ENCODE data around the gene FRY.

GRCh38 chr13:32316028-32316339 lies 284.4 kb downstream of the FRY start:
- TF ChIP-seq CTCF (IDR thresholded peaks at IDR 0.05) (no peak), ATF6 (CRISPR knock-in tag; IDR thresholded peaks at IDR 0.05) (no peak), HMGXB4 (CRISPR knock-in tag; IDR thresholded peaks at IDR 0.05) (no peak), IRF2 (CRISPR knock-in tag; IDR thresholded peaks at IDR 0.05; ENCODE audit: borderline replicate concordance, low read depth) (no peak), USF1 (CRISPR knock-in tag; IDR thresholded peaks at IDR 0.05) (no peak), FOXK1 (CRISPR knock-in tag; IDR thresholded peaks at IDR 0.05) (no peak)
- TF ChIP-seq, protein P1, sequence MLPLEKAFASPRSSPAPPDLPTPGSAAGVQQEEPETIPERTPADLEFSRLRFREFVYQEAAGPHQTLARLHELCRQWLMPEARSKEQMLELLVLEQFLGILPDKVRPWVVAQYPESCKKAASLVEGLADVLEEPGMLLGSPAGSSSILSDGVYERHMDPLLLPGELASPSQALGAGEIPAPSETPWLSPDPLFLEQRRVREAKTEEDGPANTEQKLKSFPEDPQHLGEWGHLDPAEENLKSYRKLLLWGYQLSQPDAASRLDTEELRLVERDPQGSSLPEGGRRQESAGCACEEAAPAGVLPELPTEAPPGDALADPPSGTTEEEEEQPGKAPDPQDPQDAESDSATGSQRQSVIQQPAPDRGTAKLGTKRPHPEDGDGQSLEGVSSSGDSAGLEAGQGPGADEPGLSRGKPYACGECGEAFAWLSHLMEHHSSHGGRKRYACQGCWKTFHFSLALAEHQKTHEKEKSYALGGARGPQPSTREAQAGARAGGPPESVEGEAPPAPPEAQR (CRISPR knock-in tag; IDR thresholded peaks at IDR 0.05), result no peak
- TF ChIP-seq, protein P2, sequence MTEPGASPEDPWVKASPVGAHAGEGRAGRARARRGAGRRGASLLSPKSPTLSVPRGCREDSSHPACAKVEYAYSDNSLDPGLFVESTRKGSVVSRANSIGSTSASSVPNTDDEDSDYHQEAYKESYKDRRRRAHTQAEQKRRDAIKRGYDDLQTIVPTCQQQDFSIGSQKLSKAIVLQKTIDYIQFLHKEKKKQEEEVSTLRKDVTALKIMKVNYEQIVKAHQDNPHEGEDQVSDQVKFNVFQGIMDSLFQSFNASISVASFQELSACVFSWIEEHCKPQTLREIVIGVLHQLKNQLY (CRISPR knock-in tag; IDR thresholded peaks at IDR 0.05), result no peak

All from WTC11 (cell line).